IPS-20b (cell line): ENCODE measurements around the gene P2RY2.

Experiments used
- H3K27ac ChIP-seq: one replicate; pipeline ENCODE4 v1.5.1; 2013; ENCODE audit warnings: low read length
- H3K27me3 ChIP-seq: 2 replicates; pipeline ENCODE4 v1.6.1; 2013; ENCODE audit warnings: mild to moderate bottlenecking, low read length, inconsistent platforms; ENCODE audit not compliant: insufficient read depth
- H3K36me3 ChIP-seq: 2 replicates; pipeline ENCODE4 v1.6.1; 2013; ENCODE audit warnings: low read depth, mild to moderate bottlenecking, inconsistent platforms, low read length, moderate library complexity; ENCODE audit not compliant: insufficient read depth
- H3K4me1 ChIP-seq: 2 replicates; pipeline ENCODE4 v1.6.1; 2013; ENCODE audit warnings: mild to moderate bottlenecking, control low read depth, inconsistent platforms, low read length, moderate library complexity; ENCODE audit not compliant: insufficient read depth
- H3K4me3 ChIP-seq: 2 replicates; pipeline ENCODE4 v1.5.1; 2013; ENCODE audit warnings: mild to moderate bottlenecking, low read length, inconsistent platforms
- H3K9ac ChIP-seq: 2 replicates; pipeline ENCODE4 v1.6.1; 2013; ENCODE audit warnings: low read depth, mild to moderate bottlenecking, inconsistent platforms, low read length, moderate library complexity
- H3K9me3 ChIP-seq: 2 replicates; pipeline ENCODE4 v1.6.1; 2013; ENCODE audit warnings: mild to moderate bottlenecking, low read depth, low read length, inconsistent platforms; ENCODE audit not compliant: insufficient read depth

P2RY2 gene

GRCh38 chr11:73257342-73258103, 39.4 kb downstream of the P2RY2 start:
- no peak overlapping the region for H3K9ac ChIP-seq
- no peak overlapping the region for H3K27ac ChIP-seq
- H3K4me1 ChIP-seq = no peaks in the 10 kb centered on the region
- H3K36me3 ChIP-seq = no peaks in the 10 kb centered on the region
- peaks cover 4% of the 10 kb centered on the region; the same call in 1 of the 2 replicates for H3K27me3 ChIP-seq
- no peaks in the 10 kb centered on the region for H3K9me3 ChIP-seq
- no peak overlapping the region for H3K4me3 ChIP-seq

DNA sequence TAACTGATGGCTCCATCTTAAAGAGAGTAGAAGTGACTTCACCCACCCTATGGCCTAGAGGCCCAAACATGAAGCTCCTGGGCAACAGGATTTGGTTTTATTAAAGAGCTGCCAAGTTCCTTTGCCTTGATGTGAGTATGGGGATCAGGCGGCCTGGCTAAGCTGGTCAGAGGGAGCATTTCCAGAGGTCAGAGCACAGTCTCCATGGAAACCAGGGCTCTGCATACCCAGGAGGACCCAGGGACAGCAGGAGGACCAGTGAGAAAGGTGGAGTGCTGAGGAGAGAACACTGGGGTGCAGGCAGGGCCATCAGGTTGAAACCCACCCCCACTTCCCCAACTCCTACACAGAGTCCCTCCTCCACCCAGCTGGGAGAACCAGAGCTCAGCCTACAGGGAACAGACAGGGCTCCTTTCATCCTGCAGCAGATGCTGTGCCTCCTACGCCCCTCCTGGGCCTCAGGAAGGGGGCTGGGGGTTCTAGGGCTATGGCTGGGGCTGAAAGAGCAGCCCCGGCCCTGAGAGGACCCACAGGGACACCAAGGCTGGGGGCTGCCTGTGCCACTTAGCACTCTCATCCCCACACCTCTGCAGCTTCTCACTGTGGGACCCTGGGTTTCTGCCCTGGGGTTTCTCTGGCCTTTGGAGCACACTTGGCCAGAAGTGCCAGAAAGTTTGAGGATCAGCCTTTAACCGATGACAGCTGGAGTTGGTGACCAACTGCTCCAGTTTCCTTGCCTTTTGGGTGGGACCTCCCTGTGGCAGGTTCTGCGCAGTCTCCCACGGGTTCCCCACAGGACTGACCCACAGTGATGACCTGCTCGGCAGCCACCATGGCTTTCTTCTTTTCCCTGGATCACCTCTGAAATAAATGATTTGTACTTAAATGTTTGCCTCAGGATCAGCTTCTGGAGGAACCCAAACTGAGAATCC, 40.3 kb downstream of the P2RY2 start:
- no peaks in the 10 kb centered on the region for H3K4me1 ChIP-seq
- peaks cover 11% of the 10 kb centered on the region for H3K27me3 ChIP-seq
- no peaks in the 10 kb centered on the region for H3K9me3 ChIP-seq
- no peak overlapping the region for H3K4me3 ChIP-seq
- H3K27ac ChIP-seq = no peak overlapping the region
- H3K9ac ChIP-seq = no peak overlapping the region
- H3K36me3 ChIP-seq = no peaks in the 10 kb centered on the region

DNA sequence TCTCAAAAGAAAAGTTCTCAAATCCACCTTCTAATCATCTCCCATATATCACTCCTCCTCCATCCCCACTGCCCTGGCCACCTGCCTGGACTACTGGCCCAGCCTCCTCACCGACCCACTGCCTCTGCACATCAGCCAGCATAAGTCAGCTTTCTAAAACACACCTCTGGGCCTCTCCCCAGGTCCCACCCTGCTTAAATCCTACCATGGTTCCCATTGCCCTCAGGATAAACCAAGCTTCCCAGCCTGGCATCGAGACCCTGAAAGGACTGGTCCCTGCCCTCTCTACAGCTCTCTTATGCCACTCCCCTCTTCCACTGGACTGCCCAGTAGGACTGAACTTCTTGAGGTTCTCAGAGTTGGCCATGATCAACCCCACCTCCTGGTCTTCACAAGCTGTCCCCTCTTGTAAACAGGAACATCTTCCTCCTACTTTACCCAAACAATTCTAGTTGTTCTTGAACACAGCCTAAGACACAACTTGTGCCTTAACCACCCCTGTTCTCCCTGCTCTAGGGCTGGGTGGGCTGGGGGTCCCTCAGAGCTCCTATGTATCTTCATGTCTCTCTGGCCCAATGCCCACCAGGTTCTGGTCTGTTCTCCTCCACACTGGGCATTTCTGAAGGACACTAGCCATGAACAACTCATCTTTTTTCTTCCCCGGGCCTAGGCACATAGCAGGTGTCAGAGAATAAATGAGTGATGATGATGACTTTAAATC, 41.5 kb downstream of the P2RY2 start:
- H3K4me1 ChIP-seq = no peaks in the 10 kb centered on the region
- no peak overlapping the region for H3K27ac ChIP-seq
- H3K36me3 ChIP-seq = no peaks in the 10 kb centered on the region

GRCh38 chr11:73260127-73260457, 42.0 kb downstream of the P2RY2 start:
- H3K4me3 ChIP-seq = no peak overlapping the region
- peaks cover 28% of the 10 kb centered on the region for H3K27me3 ChIP-seq
- no peak overlapping the region for H3K9ac ChIP-seq
- H3K9me3 ChIP-seq = no peaks in the 10 kb centered on the region
- H3K4me1 ChIP-seq = no peaks in the 10 kb centered on the region
- no peak overlapping the region for H3K27ac ChIP-seq
- H3K36me3 ChIP-seq = no peaks in the 10 kb centered on the region

More for the DNA sequence above, 41.5 kb downstream of the P2RY2 start:
- H3K4me3 ChIP-seq = no peak overlapping the region
- H3K27me3 ChIP-seq = peaks cover 23% of the 10 kb centered on the region
- H3K9me3 ChIP-seq = no peaks in the 10 kb centered on the region
- H3K9ac ChIP-seq = no peak overlapping the region

DNA sequence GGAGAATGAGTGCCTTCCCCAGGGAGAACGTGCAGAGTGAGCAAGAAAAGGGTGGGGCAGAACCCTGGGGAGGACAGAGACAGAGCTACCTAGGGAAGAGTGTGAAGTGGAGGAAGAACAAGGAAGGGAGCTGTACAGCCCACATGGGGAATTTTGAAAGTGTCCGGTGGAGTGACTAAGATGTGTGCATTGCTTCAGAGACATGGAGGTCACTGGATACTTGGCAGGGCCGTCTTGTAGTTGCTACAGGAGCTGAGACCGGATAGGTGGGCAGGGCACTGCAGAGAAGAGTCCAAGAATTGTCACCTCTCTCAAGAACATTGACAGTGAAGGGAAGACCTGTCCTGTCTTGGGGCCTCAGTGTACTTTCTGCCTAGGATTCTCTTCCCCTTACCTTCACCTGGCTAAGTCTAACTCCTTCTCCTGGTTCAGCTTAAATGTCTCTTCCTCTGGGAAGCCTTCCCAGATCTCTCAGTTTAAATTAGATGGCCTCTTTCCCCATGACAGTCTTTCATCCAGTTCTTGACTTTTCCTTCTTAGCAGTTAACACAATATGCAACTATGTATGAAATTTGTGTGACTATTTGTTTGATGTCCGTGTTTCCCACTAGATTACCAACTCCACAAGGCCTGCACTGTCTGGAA, 44.9 kb downstream of the P2RY2 start:
- Histone ChIP-seq H3K9me3 (no peaks in the 10 kb centered on the region), H3K27me3 (peaks cover 56% of the 10 kb centered on the region), H3K9ac (no peak overlapping the region), H3K4me3 (no peak overlapping the region), H3K27ac (no peak overlapping the region), H3K36me3 (no peaks in the 10 kb centered on the region), H3K4me1 (no peaks in the 10 kb centered on the region)

DNA sequence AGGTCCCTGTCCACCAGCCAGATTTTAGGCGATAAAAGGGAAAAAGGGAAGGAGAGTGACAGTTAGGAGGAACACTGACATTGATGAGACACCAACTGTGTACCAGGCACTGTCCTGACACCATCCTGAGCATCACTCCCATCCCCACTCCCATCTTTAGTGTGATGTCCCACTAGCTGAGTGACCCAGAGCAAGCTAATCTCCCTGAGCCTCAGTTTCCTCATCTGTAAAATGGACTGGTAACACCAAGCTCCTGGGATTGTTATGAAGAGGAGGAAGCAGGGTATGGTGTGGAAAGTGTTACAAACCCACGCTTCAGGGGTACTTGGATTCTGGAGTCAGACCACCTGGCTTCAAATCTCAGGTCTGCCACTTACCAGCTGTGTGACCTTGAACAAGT, 45.6 kb downstream of the P2RY2 start:
- H3K36me3 ChIP-seq = no peaks in the 10 kb centered on the region
- H3K9me3 ChIP-seq = no peaks in the 10 kb centered on the region
- H3K4me1 ChIP-seq = no peaks in the 10 kb centered on the region
- H3K27me3 ChIP-seq = peaks cover 58% of the 10 kb centered on the region
- no peak overlapping the region for H3K4me3 ChIP-seq
- H3K27ac ChIP-seq = no peak overlapping the region
- H3K9ac ChIP-seq = no peak overlapping the region

GRCh38 chr11:73265278-73265810, 47.3 kb downstream of the P2RY2 start:
- Histone ChIP-seq H3K27ac (no peak overlapping the region), H3K9me3 (no peaks in the 10 kb centered on the region), H3K4me1 (no peaks in the 10 kb centered on the region), H3K27me3 (peaks cover 58% of the 10 kb centered on the region), H3K36me3 (no peaks in the 10 kb centered on the region), H3K4me3 (no peak overlapping the region), H3K9ac (no peak overlapping the region)

DNA sequence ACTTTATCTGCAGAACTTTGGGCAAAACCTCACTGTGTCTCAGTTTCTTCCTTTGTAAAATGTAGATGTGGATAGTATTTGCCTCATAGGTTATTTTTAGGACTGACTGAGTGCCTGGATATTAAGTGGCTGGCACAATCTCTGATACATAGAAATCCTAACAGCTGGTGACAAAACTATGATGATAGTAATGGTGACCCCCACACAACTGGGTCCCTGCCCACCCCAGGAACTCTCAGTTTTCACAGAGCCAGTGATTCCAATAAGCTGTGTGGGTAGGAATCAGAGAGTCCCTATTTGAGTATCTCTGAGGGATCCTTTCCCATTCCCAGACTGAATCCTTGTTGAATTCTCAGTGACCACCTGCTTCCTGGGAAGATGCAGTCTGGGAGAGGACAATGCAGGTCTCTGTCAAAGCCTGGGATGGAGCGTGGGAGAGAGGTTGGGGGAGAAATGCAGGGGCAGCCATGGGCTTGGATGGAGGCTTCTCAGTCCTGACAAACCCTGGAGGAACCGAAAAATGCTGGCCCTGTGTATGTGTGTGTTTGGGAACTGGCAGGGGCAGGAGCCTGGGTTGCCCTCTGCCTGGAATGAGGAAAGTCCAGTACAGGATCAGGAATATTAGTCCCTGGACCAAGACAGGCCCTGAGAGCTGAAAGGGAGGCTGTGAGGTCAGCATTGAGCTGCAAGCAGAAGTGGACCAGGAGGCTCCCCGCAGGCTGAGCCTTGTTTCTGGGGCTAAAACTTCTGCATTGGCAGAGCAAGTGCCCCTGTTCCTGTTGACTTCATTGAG, 48.0 kb downstream of the P2RY2 start:
- H3K4me1 ChIP-seq = no peaks in the 10 kb centered on the region
- H3K9me3 ChIP-seq = no peaks in the 10 kb centered on the region
- no peak overlapping the region for H3K4me3 ChIP-seq
- H3K27ac ChIP-seq = no peak overlapping the region
- H3K36me3 ChIP-seq = no peaks in the 10 kb centered on the region
- no peak overlapping the region for H3K9ac ChIP-seq
- H3K27me3 ChIP-seq = peaks cover 58% of the 10 kb centered on the region

GRCh38 chr11:73266646-73267020, 48.6 kb downstream of the P2RY2 start:
- H3K4me3 ChIP-seq = no peak overlapping the region
- H3K9me3 ChIP-seq = no peaks in the 10 kb centered on the region
- H3K36me3 ChIP-seq = no peaks in the 10 kb centered on the region
- no peak overlapping the region for H3K9ac ChIP-seq
- no peak overlapping the region for H3K27ac ChIP-seq
- no peaks in the 10 kb centered on the region for H3K4me1 ChIP-seq
- H3K27me3 ChIP-seq = peaks cover 58% of the 10 kb centered on the region

DNA sequence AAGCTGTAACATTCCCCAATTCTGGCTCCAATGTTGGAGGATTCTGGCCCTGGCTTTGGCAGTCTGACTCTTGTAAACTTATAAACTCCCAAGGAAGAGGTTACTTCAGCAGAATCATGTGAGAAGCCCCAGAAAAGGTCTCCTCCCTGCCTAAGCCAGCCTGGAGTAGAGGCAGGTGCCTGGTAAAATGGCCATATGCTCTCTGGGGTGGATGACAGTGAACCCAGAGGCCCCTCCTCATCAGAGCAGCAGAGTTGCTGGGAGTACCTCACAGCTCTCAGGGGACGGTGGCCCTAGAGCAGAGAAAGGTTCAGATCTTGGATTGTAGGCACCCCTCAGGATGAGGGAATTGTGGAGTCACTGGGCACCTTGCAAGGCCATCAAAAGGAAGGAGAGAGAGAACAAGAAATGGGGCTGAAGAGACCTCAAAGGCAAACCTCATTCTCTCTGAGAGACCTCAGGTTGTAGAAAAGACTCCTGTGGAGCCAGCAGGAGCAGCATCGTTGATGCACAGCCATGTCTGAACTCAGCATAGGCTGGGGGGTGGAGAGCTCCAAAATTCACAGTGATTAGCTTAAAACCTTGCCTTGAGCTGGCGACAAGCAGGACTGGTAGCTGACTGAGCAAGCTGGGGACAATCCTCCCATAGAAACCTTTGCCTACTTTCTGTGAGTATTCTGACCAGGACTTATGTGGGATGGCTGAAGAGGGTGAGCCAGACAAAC, 49.2 kb downstream of the P2RY2 start:
- Histone ChIP-seq H3K27ac (no peak overlapping the region), H3K9me3 (no peaks in the 10 kb centered on the region), H3K9ac (no peak overlapping the region), H3K4me3 (no peak overlapping the region), H3K27me3 (peaks cover 57% of the 10 kb centered on the region), H3K36me3 (no peaks in the 10 kb centered on the region), H3K4me1 (no peaks in the 10 kb centered on the region)
